CD4-positive, alpha-beta T cell (primary cell): ENCODE measurements around the gene IL2RG. TPM values are rescaled to one million over a fixed set of nuclear protein-coding genes. Genes with fewer than 3 reads are reported as not detected.

Experiments used
- ATAC-seq: fragments of 200-7000 bp; cut with Tn5 transposase; one replicate; pipeline ENCODE4 v1.10.0; 2022; ENCODE audit warnings: mild to moderate bottlenecking; ENCODE audit not compliant: poor library complexity
- CTCF ChIA-PET: fragments of 350-600 bp; sonication (Branson Sonifier 250); formaldehyde crosslinking; loops from one replicate; lab custom pipeline; 2021; ENCODE audit warnings: antibody characterized with exemption, inconsistent platforms; lab: Charles Lee
- POLR2A ChIA-PET: fragments of 350-600 bp; sonication (Branson Sonifier 250); formaldehyde crosslinking; loops from one replicate; lab custom pipeline; 2021; ENCODE audit warnings: antibody characterized with exemption, inconsistent platforms; lab: Charles Lee
- DNase-seq, 14 experiments: peaks; one replicate each; pipeline ENCODE4 v3.0.0-alpha.2; 2013 to 2020; ENCODE audit warnings: mixed read lengths in 2 of 14
- H3K27ac ChIP-seq, 2 donors: one replicate each; pipeline versions ENCODE4 v1.5.1 to v1.7.0; 2013; ENCODE audit warnings: low read length in 2 of 2, low read depth in 1 of 2, mild to moderate bottlenecking in 1 of 2
- H3K27me3 ChIP-seq, 2 experiments: 1 replicate in 1 of 2; 2 replicates in 1 of 2; pipeline versions ENCODE4 v1.6.1 to v1.7.0; 2013; ENCODE audit warnings: low read length in 2 of 2, control low read depth in 1 of 2, mild to moderate bottlenecking in 1 of 2, moderate library complexity in 1 of 2; ENCODE audit not compliant: insufficient read depth in 2 of 2, control insufficient read depth in 1 of 2
- H3K36me3 ChIP-seq: one replicate; pipeline ENCODE4 v1.6.1; 2013; ENCODE audit warnings: low read length, control low read depth; ENCODE audit not compliant: insufficient read depth
- H3K4me1 ChIP-seq: one replicate; pipeline ENCODE4 v1.6.1; 2013; ENCODE audit warnings: low read length, control low read depth; ENCODE audit not compliant: insufficient read depth
- H3K4me3 ChIP-seq: one replicate; pipeline ENCODE4 v1.5.1; 2013; ENCODE audit warnings: mild to moderate bottlenecking, low read length, moderate library complexity
- H3K9me3 ChIP-seq, 2 experiments: 1 replicate in 1 of 2; 2 replicates in 1 of 2; pipeline versions ENCODE4 v1.6.1 to v1.7.0; 2013; ENCODE audit warnings: low read length in 2 of 2, mild to moderate bottlenecking in 2 of 2, control low read depth in 1 of 2, moderate library complexity in 1 of 2; ENCODE audit not compliant: control insufficient read depth in 1 of 2, insufficient read depth in 1 of 2
- H3K27ac Mint-ChIP-seq: one replicate; pipeline ENCODE4 v1.8.0; 2020; ENCODE audit warnings: mixed read lengths
- H3K27me3 Mint-ChIP-seq: one replicate; pipeline ENCODE4 v1.8.0; 2021; ENCODE audit warnings: mixed read lengths
- H3K36me3 Mint-ChIP-seq: one replicate; pipeline ENCODE4 v1.8.0; 2021; ENCODE audit warnings: low read depth, mixed read lengths
- H3K4me1 Mint-ChIP-seq: one replicate; pipeline ENCODE4 v1.8.0; 2021; ENCODE audit warnings: low read depth, mixed read lengths
- H3K4me3 Mint-ChIP-seq: one replicate; pipeline ENCODE4 v1.8.0; 2020; ENCODE audit warnings: mild to moderate bottlenecking, mixed read lengths
- H3K9me3 Mint-ChIP-seq: one replicate; pipeline ENCODE4 v1.8.0; 2020; ENCODE audit warnings: mixed read lengths
- CTCF ChIP-seq: fragments of 200-600 bp; IDR thresholded peaks from one replicate; pipeline ENCODE4 v1.8.0; 2022; ENCODE audit warnings: antibody characterized with exemption, mild to moderate bottlenecking
- intact Hi-C, 2 experiments: fragments of 100-400 bp; cut with DNase I in 1 of 2; cut with micrococcal nuclease in 1 of 2; formaldehyde crosslinking; loops; one replicate each; pipeline versions ENCODE4 v1.15.1 to v1.9.0; 2023 to 2025; cut with DNase I, micrococcal nuclease
- total RNA-seq, 174 experiments: library from RNA in 2 of 174; stranded (reverse) in 2 of 174; gene quantifications; one replicate each; pipeline ENCODE4 v1.2.3 and lab custom pipeline; 2021 to 2026

The IL2RG gene
- total RNA-seq, 2 experiments from 2014 or later: 213 to 225 TPM

DNA sequence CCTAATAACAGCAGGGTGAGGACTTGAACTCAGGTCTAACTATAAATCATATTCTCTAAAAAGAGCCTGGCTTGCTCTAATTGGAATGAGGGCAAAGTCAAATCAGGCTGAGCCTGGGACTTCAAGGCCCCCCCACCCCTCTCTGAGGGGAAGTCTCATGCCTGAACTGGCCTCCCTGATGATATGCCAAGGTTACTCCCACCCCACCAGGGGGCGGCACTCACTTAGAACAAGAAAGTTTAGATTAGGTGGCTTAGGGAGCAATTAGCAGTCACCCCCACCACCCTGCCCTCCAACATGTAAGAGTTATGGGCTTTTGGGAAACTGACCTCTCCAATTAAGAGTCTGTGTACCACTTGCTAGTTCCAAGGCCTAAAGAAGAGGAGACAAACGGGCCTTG, 13.1 kb downstream of the IL2RG start:
- TF ChIP-seq CTCF: peak; percentile 61
- DNase-seq: peak; percentile 58 to 88 (median 76)
- H3K4me1 Mint-ChIP-seq: peaks cover 74% of the 10 kb centered on the region
- H3K36me3 Mint-ChIP-seq: peaks cover 9% of the 10 kb centered on the region
- Histone ChIP-seq H3K4me1 (peaks cover 62% of the 10 kb centered on the region), H3K9me3 (no peaks in the 10 kb centered on the region), H3K36me3 (no peaks in the 10 kb centered on the region), H3K27ac (no peak overlapping the region), H3K4me3 (no peak overlapping the region), H3K27me3 (no peaks in the 10 kb centered on the region)
- H3K9me3 Mint-ChIP-seq: no peaks in the 10 kb centered on the region
- no peaks in the 10 kb centered on the region for H3K27me3 Mint-ChIP-seq
- intact Hi-C loops: loop anchor here (1.0 to 10.0 kb wide), 4 partner anchors 11 to 156 kb away; partner anchors contain the start of gene ZMYM3 (in 2 of the 2)
- ChIA-PET POLR2A (interaction anchor here (1.0 to 2.8 kb wide), 2 partner anchors 13 to 14 kb away, joined by 4 to 34 read pairs; partner anchors contain the start of gene IL2RG), CTCF (no interaction called here)
- H3K27ac Mint-ChIP-seq: peak overlapping the region; percentile 72
- peak; percentile 45 for ATAC-seq
- H3K4me3 Mint-ChIP-seq: peak overlapping the region; percentile 84

GRCh38 chrX:71096760-71097032, 14.7 kb downstream of the IL2RG start:
- H3K9me3 ChIP-seq: no peaks in the 10 kb centered on the region
- DNase-seq (peak in 1 of 14 experiments; percentile 14), ATAC-seq (no peak)
- H3K4me1 ChIP-seq: peaks cover 49% of the 10 kb centered on the region
- H3K4me1 Mint-ChIP-seq: peaks cover 61% of the 10 kb centered on the region
- peak overlapping the region; percentile 83 for H3K4me3 ChIP-seq
- peaks cover 9% of the 10 kb centered on the region for H3K36me3 Mint-ChIP-seq
- peak overlapping the region; percentile 41 to 62 for H3K27ac ChIP-seq
- H3K27me3 Mint-ChIP-seq: no peaks in the 10 kb centered on the region
- TF ChIP-seq CTCF: no peak
- H3K36me3 ChIP-seq: no peaks in the 10 kb centered on the region
- ChIA-PET CTCF (interaction anchor here (1.1 kb wide), 1 partner anchor 33 kb away, joined by 4 read pairs; no protein-coding TSS in a partner anchor), POLR2A (interaction anchor here (0.6 to 2.8 kb wide), 9 partner anchors 8 to 269 kb away, joined by 3 to 34 read pairs (median 5); partner anchors contain the start of genes IL2RG, MED12, NONO and TAF1)
- no peaks in the 10 kb centered on the region for H3K9me3 Mint-ChIP-seq
- peak overlapping the region; percentile 98 for H3K27ac Mint-ChIP-seq
- intact Hi-C loops: loop anchor here (2.0 to 10.0 kb wide), 2 partner anchors 28 to 158 kb away; partner anchors contain the start of genes SNX12 (in 2 of the 2) and ZMYM3 (in 2 of the 2)
- peak overlapping the region; percentile 96 for H3K4me3 Mint-ChIP-seq
- H3K27me3 ChIP-seq: no peaks in the 10 kb centered on the region

DNA sequence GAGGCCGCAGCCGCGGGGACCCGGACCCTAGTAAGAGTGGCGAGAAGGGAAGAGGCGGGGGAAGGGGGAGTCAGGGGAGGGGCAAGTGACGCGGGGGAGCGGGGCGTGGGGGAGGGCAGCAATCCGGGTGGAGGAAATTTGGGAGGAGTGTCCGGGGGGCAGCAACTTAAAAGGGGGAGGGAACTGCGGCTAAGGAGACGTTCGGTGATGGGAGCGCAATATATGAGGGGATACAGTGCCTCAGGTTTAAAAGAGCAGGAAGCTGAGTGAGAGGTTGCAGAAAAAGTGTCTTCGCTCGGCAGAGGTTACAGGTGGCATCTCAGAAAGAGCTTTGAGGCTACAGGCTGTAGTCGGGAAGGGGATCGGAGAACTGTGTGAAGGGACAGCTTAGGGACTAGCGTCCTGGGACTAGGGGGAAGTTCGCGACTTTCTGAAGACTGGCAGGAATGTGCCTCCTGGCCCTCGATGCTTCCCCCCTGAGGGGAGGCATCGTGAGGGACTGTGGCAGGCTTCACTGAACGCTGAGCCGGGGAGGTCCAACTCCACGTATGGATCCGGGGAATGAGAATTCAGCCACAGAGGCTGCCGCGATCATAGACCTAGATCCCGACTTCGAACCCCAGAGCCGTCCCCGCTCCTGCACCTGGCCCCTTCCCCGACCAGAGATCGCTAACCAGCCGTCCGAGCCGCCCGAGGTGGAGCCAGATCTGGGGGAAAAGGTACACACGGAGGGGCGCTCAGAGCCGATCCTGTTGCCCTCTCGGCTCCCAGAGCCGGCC, 15.2 kb downstream of the IL2RG start:
- no peaks in the 10 kb centered on the region for H3K36me3 ChIP-seq
- POLR2A ChIA-PET: interaction anchor here (0.6 to 2.8 kb wide), 10 partner anchors 9 to 270 kb away, joined by 3 to 34 read pairs (median 5); partner anchors contain the start of genes IL2RG, MED12, NONO and SNX12

More for the DNA sequence above, 15.2 kb downstream of the IL2RG start:
- intact Hi-C loops: loop anchor here (2.0 to 10.0 kb wide), 2 partner anchors 27 to 159 kb away; partner anchors contain the start of genes SNX12 (in 2 of the 2) and ZMYM3 (in 2 of the 2)
- Histone ChIP-seq H3K27me3 (no peaks in the 10 kb centered on the region), H3K4me3 (peak overlapping the region; percentile 83), H3K4me1 (peaks cover 43% of the 10 kb centered on the region), H3K9me3 (no peaks in the 10 kb centered on the region), H3K27ac (peak overlapping the region; percentile 41 to 62)
- no peaks in the 10 kb centered on the region for H3K27me3 Mint-ChIP-seq
- no peak for TF ChIP-seq CTCF
- H3K4me3 Mint-ChIP-seq: peak overlapping the region; percentile 96
- DNase-seq (peak in 6 of 14 experiments; percentile 33 to 81 (median 60)), ATAC-seq (peak; percentile 62)
- no peaks in the 10 kb centered on the region for H3K9me3 Mint-ChIP-seq
- H3K36me3 Mint-ChIP-seq: peaks cover 9% of the 10 kb centered on the region
- CTCF ChIA-PET: interaction anchor here (1.1 kb wide), 1 partner anchor 33 kb away, joined by 4 read pairs; no protein-coding TSS in a partner anchor
- H3K27ac Mint-ChIP-seq: peak overlapping the region; percentile 98
- H3K4me1 Mint-ChIP-seq: peaks cover 56% of the 10 kb centered on the region
